CD4-positive, alpha-beta T cell treated with Interferon alpha-2 for 1 hour (primary cell): ENCODE data around the gene GAREM1.

Source experiments
- DNase-seq, 2 donors: peaks; one replicate each; pipeline ENCODE4 v3.0.0-alpha.2; 2020 to 2022

Gene GAREM1

GRCh38 chr18:32422978-32423740 lies 47.5 kb downstream of the GAREM1 start:
- DNase-seq, result no peak

- no peak for DNase-seq
Measured at GRCh38 chr18:32422201-32422600, 48.5 kb downstream of the GAREM1 start.

GRCh38 chr18:32420084-32420750 lies 50.5 kb downstream of the GAREM1 start:
- no peak for DNase-seq

- DNase-seq, result no peak
Measured at GRCh38 chr18:32418148-32418547, 52.5 kb downstream of the GAREM1 start.

GRCh38 chr18:32405588-32405987 lies 65.1 kb downstream of the GAREM1 start:
- DNase-seq, result no peak

- no peak for DNase-seq
Measured at GRCh38 chr18:32401621-32402020, 69.1 kb downstream of the GAREM1 start.

- DNase-seq, result no peak
Measured at GRCh38 chr18:32393407-32393806, 77.3 kb downstream of the GAREM1 start.

- DNase-seq, result no peak
Measured at GRCh38 chr18:32391126-32391525, 79.6 kb downstream of the GAREM1 start.

GRCh38 chr18:32389858-32390257 lies 80.8 kb downstream of the GAREM1 start:
- no peak for DNase-seq

GRCh38 chr18:32389191-32389590 lies 81.5 kb downstream of the GAREM1 start:
- DNase-seq, result no peak

GRCh38 chr18:32386471-32386870 lies 84.2 kb downstream of the GAREM1 start:
- no peak for DNase-seq

- no peak for DNase-seq
Measured at GRCh38 chr18:32383050-32383819, 87.4 kb downstream of the GAREM1 start.

GRCh38 chr18:32381761-32382160 lies 88.9 kb downstream of the GAREM1 start:
- no peak for DNase-seq

- DNase-seq, result no peak
Measured at GRCh38 chr18:32380559-32380958, 90.1 kb downstream of the GAREM1 start.

- DNase-seq, result no peak
Measured at GRCh38 chr18:32379891-32380290, 90.8 kb downstream of the GAREM1 start.

- no peak for DNase-seq
Measured at GRCh38 chr18:32378705-32379104, 92.0 kb downstream of the GAREM1 start.

- no peak for DNase-seq
Measured at GRCh38 chr18:32373995-32374394, 96.7 kb downstream of the GAREM1 start.

- DNase-seq, result no peak
Measured at GRCh38 chr18:32373505-32373904, 97.2 kb downstream of the GAREM1 start.

GRCh38 chr18:32372381-32373061 lies 98.2 kb downstream of the GAREM1 start:
- DNase-seq, result no peak

- no peak for DNase-seq
Measured at GRCh38 chr18:32372047-32372380, 98.7 kb downstream of the GAREM1 start.

GRCh38 chr18:32371384-32371783 lies 99.3 kb downstream of the GAREM1 start:
- no peak for DNase-seq

- DNase-seq, result no peak
Measured at GRCh38 chr18:32368991-32369390, 101.7 kb downstream of the GAREM1 start.

GRCh38 chr18:32368170-32368569 lies 102.5 kb downstream of the GAREM1 start:
- DNase-seq, result no peak
